ENCODE data around the gene SGCD.

SGCD gene

DNA sequence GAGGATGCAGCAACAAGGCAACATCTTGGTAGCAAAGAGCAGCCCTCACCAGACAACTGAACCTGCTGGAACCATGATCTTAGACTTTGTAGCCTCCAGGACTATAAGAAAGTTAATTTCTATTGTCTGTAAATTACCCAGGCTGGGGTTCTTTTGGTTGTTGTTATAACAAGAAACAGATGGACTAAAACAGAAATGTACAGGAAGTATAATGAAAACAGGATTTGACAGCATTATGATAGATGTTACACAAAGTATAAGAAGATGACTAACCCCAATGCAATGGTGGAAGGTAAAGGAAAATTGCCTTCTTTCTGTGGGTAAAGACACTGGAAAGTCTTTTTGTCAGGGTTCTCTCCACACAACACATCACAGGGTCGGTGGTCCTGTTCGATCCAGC lies 204.2 kb downstream of the SGCD start:
- TF ChIP-seq, protein P1, sequence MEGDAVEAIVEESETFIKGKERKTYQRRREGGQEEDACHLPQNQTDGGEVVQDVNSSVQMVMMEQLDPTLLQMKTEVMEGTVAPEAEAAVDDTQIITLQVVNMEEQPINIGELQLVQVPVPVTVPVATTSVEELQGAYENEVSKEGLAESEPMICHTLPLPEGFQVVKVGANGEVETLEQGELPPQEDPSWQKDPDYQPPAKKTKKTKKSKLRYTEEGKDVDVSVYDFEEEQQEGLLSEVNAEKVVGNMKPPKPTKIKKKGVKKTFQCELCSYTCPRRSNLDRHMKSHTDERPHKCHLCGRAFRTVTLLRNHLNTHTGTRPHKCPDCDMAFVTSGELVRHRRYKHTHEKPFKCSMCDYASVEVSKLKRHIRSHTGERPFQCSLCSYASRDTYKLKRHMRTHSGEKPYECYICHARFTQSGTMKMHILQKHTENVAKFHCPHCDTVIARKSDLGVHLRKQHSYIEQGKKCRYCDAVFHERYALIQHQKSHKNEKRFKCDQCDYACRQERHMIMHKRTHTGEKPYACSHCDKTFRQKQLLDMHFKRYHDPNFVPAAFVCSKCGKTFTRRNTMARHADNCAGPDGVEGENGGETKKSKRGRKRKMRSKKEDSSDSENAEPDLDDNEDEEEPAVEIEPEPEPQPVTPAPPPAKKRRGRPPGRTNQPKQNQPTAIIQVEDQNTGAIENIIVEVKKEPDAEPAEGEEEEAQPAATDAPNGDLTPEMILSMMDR (IDR thresholded peaks at IDR 0.05): no peak

GRCh38 chr5:156532921-156533320 lies 206.0 kb downstream of the SGCD start:
- H3K27me3 ChIP-seq: no peaks in the 10 kb centered on the region
- TF ChIP-seq, protein P1 (IDR thresholded peaks at IDR 0.05): no peak
- H3K27ac ChIP-seq: no peak overlapping the region
- no peaks in the 10 kb centered on the region for H3K36me3 ChIP-seq
- intact Hi-C loops (cut with DNase I; ENCODE audit: low total_unique reads): no loop called here
- DNase-seq: no peak
- H3K9me3 ChIP-seq: no peaks in the 10 kb centered on the region
- no peak overlapping the region for H3K4me3 ChIP-seq
- H3K4me1 ChIP-seq: peaks cover 0 to 11% (median 0%) of the 10 kb centered on the region in 4 donors

More for the DNA sequence above, 204.2 kb downstream of the SGCD start:
- Histone ChIP-seq H3K27ac (no peak overlapping the region), H3K4me3 (no peak overlapping the region), H3K4me1 (peaks cover 0 to 11% (median 0%) of the 10 kb centered on the region in 4 donors), H3K9me3 (no peaks in the 10 kb centered on the region), H3K27me3 (no peaks in the 10 kb centered on the region), H3K36me3 (no peaks in the 10 kb centered on the region)
- intact Hi-C loops (cut with DNase I; ENCODE audit: low total_unique reads): no loop called here
- no peak for DNase-seq

DNA sequence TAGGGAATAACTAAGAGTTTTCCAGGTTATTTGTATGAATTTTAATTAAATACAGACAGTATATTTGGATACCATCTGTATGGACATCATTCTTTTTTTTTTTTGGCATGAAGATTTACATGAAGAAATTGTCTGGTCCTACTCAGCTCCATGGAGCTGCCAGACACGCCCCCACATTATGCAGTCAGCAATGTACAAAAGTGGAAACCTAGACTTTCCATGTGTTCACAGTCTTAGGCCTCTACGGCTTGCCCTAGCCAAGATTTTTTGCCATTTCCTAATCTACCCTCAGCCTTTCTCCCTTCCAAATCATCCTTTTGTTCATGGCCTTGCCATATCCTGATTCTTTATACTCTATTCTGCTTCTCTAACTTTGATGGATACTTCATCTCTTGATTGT lies 207.1 kb downstream of the SGCD start:
- no peaks in the 10 kb centered on the region for H3K9me3 ChIP-seq
- H3K4me1 ChIP-seq: peaks cover 0 to 9% (median 0%) of the 10 kb centered on the region in 4 donors
- no peak overlapping the region for H3K4me3 ChIP-seq
- TF ChIP-seq, protein P1 (IDR thresholded peaks at IDR 0.05): no peak
- DNase-seq: no peak
- no peak overlapping the region for H3K27ac ChIP-seq
- no peaks in the 10 kb centered on the region for H3K36me3 ChIP-seq
- intact Hi-C loops (cut with DNase I; ENCODE audit: low total_unique reads): no loop called here
- H3K27me3 ChIP-seq: no peaks in the 10 kb centered on the region

- TF ChIP-seq, protein P1 (IDR thresholded peaks at IDR 0.05): no peak
- no peaks in the 10 kb centered on the region for H3K36me3 ChIP-seq
- intact Hi-C loops (cut with DNase I; ENCODE audit: low total_unique reads): no loop called here
- H3K4me1 ChIP-seq: peaks cover 0 to 9% (median 0%) of the 10 kb centered on the region in 4 donors
- no peak overlapping the region for H3K27ac ChIP-seq
- no peak overlapping the region for H3K4me3 ChIP-seq
- H3K9me3 ChIP-seq: no peaks in the 10 kb centered on the region
- H3K27me3 ChIP-seq: no peaks in the 10 kb centered on the region
- no peak for DNase-seq
Measured at GRCh38 chr5:156534906-156535485, 208.0 kb downstream of the SGCD start.

DNA sequence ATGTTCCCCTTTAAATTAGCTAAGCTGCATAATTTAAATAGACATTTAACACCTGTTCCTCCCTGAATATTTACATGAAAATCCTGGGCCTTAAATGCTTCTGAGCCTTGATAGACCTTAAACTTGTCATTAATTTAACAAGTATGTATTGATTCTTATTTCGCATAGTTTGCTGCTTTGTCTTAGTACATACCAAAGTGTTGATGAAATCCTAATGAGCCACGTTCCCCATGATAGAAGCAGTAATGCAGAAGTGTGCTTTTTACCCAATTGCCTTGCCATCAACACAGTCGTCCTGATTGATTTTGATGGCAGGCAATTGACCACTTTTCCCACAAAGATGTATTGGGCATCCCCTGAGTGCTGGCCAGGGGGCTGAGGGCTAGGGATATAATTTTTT lies 213.5 kb downstream of the SGCD start:
- Histone ChIP-seq H3K27me3 (no peaks in the 10 kb centered on the region), H3K4me3 (no peak overlapping the region), H3K4me1 (peaks cover 0 to 12% (median 0%) of the 10 kb centered on the region in 4 donors), H3K9me3 (no peaks in the 10 kb centered on the region), H3K36me3 (no peaks in the 10 kb centered on the region), H3K27ac (no peak overlapping the region)
- DNase-seq: no peak
- intact Hi-C loops (cut with DNase I; ENCODE audit: low total_unique reads): no loop called here
- TF ChIP-seq, protein P1 (IDR thresholded peaks at IDR 0.05): no peak

DNA sequence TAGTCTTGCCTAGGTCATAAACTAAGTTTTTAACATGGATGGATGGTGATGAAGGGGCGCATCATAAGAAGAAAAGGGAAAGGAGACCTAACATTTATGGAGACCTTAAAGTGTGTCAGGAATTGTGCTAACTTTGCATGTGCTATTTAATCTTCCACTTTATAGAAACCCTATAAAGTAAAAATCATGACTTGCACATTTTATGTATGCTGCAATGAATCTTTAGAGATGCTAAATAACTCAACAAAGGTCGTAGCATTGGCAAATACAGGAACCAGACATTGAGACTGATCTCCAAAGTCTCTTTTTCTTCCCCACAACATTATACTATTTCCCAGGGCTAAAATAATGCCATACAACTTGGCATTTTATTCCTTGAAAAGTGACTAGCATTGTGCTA lies 214.6 kb downstream of the SGCD start:
- DNase-seq: no peak
- H3K4me1 ChIP-seq: peaks cover 0 to 12% (median 0%) of the 10 kb centered on the region in 4 donors
- intact Hi-C loops (cut with DNase I; ENCODE audit: low total_unique reads): no loop called here
- H3K4me3 ChIP-seq: no peak overlapping the region
- no peak overlapping the region for H3K27ac ChIP-seq
- no peaks in the 10 kb centered on the region for H3K36me3 ChIP-seq
- H3K9me3 ChIP-seq: no peaks in the 10 kb centered on the region
- TF ChIP-seq, protein P1 (IDR thresholded peaks at IDR 0.05): no peak
- no peaks in the 10 kb centered on the region for H3K27me3 ChIP-seq

All from tibial artery (tissue), 4 donors.